Common myeloid progenitor, CD34-positive (primary cell): ENCODE measurements around the gene OLFM1.
"Not testable (repeated sequence)": the region's sequence is repeated elsewhere in the genome, so short reads cannot be mapped to it uniquely, and the experiment has no call there.

Experiments
- CTCF ChIA-PET: fragments of 350-600 bp; sonication (Branson Sonifier 250); formaldehyde crosslinking; loops from one replicate; lab custom pipeline; 2021; ENCODE audit warnings: antibody characterized with exemption; lab: Charles Lee
- POLR2A ChIA-PET: fragments of 350-600 bp; sonication (Branson Sonifier 250); formaldehyde crosslinking; loops from one replicate; lab custom pipeline; 2021; ENCODE audit warnings: antibody characterized with exemption; lab: Charles Lee
- DNase-seq, 3 donors: peaks; one replicate each; pipeline versions ENCODE4 v3.0.0 to v3.0.0-alpha.2; 2013
- H3K27ac ChIP-seq, 2 experiments: 1 replicate in 1 of 2; 2 replicates in 1 of 2; pipeline ENCODE4 v1.7.0; 2013; ENCODE audit warnings: inconsistent platforms in 2 of 2, low read length in 2 of 2, mild to moderate bottlenecking in 2 of 2, low read depth in 1 of 2, moderate library complexity in 1 of 2; ENCODE audit not compliant: severe bottlenecking in 2 of 2, insufficient read depth in 1 of 2, poor library complexity in 1 of 2
- H3K27me3 ChIP-seq, 5 experiments: replicated peaks in 2 of 5; 1 replicate in 3 of 5; 2 replicates in 2 of 5; pipeline versions ENCODE4 v1.6.1 to v1.7.0; 2013; ENCODE audit warnings: low read length in 4 of 5, mild to moderate bottlenecking in 2 of 5, moderate library complexity in 2 of 5, inconsistent platforms in 1 of 5; ENCODE audit not compliant: insufficient read depth in 5 of 5, control insufficient read depth in 4 of 5
- H3K36me3 ChIP-seq, 4 experiments: 1 replicate in 2 of 4; 2 replicates in 2 of 4; pipeline versions ENCODE4 v1.6.1 to v1.7.0; 2013; ENCODE audit warnings: low read length in 3 of 4, control low read depth in 1 of 4, mild to moderate bottlenecking in 1 of 4; ENCODE audit not compliant: control insufficient read depth in 4 of 4, insufficient read depth in 4 of 4
- H3K4me1 ChIP-seq, 4 experiments: 1 replicate in 3 of 4; 2 replicates in 1 of 4; pipeline versions ENCODE4 v1.6.1 to v1.7.1; 2013; ENCODE audit warnings: low read length in 3 of 4, mild to moderate bottlenecking in 3 of 4, control low read depth in 1 of 4, inconsistent platforms in 1 of 4, moderate library complexity in 1 of 4; ENCODE audit not compliant: control insufficient read depth in 4 of 4, insufficient read depth in 4 of 4; ENCODE audit errors: control extremely low read depth in 1 of 4
- H3K4me3 ChIP-seq, 7 experiments: 1 replicate in 4 of 7; 2 replicates in 3 of 7; pipeline versions ENCODE4 v1.5.1 to v1.7.0; 2013; ENCODE audit warnings: mild to moderate bottlenecking in 7 of 7, low read length in 6 of 7, moderate library complexity in 6 of 7, inconsistent platforms in 2 of 7, low read depth in 2 of 7, control low read depth in 1 of 7; ENCODE audit not compliant: insufficient read depth in 4 of 7, control insufficient read depth in 1 of 7; ENCODE audit errors: extremely low read depth in 1 of 7
- H3K9me3 ChIP-seq, 5 experiments: 1 replicate in 4 of 5; 2 replicates in 1 of 5; pipeline versions ENCODE4 v1.6.1 to v1.7.1; 2013; ENCODE audit warnings: low read length in 4 of 5, mild to moderate bottlenecking in 2 of 5, inconsistent platforms in 1 of 5, low read depth in 1 of 5, moderate library complexity in 1 of 5; ENCODE audit not compliant: control insufficient read depth in 4 of 5, insufficient read depth in 2 of 5; ENCODE audit errors: control extremely low read depth in 1 of 5
- WGBS: methylation state at CpG from one replicate; pipeline ENCODE4 v1.1.5; 2013; ENCODE audit not compliant: insufficient coverage; 5-methylcytosine and 5-hydroxymethylcytosine counted together

OLFM1 gene

DNA sequence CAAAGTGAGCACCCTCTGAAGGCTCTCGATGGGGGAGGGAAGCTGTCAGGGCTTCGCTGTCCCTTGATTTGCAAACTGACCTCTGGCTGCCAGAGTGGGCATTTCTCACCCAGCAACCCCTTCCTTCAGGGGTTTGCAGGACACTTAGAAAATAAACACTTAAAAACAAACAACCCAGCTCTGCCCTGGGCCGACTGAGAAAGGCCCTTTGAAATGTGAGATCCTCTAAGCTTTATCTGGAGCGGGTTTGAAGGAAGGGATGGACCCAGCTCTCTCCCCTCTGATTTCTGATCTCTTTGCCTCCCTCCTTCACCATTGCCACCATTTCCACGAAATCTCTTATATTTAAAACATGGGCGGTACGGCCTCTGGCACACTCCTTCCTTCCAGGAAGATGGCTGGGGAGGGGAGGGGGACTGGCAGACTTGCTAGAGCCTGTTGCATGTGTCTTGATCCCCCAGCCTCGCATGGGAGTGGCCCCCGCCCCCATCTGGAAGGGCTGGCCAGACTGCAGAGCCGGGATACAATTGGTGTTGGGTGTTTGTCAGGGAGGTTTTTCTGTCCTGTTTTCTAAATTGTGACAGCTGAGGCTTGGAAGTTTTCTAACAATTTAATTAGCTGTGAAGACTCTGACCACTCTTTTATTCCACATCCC, 20.2 kb downstream of the OLFM1 start:
- no peak for DNase-seq
- Histone ChIP-seq H3K4me3 (no peak overlapping the region), H3K36me3 (no peaks in the 10 kb centered on the region), H3K4me1 (peaks cover 0 to 6% (median 2%) of the 10 kb centered on the region in 4 experiments), H3K27me3 (peaks cover 0 to 96% (median 16%) of the 10 kb centered on the region in 5 experiments), H3K27ac (no peak overlapping the region), H3K9me3 (no peaks in the 10 kb centered on the region)
- 16% methylated on average over 5 of the region's 10 CpGs for WGBS
- CTCF ChIA-PET: no interaction called here
- POLR2A ChIA-PET: no interaction called here

DNA sequence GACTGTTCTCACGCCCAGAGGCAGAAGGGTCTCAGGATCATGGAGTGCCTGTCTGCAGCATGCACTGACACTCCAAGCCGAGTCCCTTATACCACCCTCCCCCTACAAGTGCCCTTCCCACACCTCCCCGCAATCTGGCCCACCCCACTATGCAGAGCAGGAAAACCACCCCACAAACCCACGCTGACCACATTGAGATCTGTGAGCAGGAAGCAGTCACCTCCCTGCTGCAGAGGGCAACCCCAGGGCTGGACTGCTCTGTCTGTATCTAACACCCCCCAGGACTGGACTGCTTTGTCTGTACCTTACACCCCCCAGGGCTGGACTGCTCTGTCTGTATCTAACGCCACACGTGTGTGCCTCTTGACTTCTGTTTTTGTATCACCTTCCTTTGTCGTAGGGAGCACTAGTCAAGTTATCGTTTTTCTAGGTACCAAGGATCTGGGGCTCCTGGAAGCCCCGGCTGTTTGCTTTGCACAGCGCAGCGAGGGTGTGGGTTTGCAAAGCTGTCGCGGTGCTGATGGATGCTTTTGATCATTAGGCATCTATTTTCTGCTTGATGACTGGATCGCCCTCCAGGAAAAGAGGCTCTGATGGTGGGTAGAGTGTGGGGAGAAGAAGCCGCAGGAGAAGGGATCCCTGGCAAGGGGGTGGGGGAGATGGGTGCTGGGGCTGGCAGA, 21.5 kb downstream of the OLFM1 start:
- H3K4me1 ChIP-seq: peaks cover 0 to 6% (median 2%) of the 10 kb centered on the region in 4 experiments
- 48% methylated on average over 15 of the region's 15 CpGs for WGBS
- no peak overlapping the region for H3K4me3 ChIP-seq
- CTCF ChIA-PET: no interaction called here
- no peaks in the 10 kb centered on the region for H3K36me3 ChIP-seq
- peaks cover 0 to 83% (median 16%) of the 10 kb centered on the region in 5 experiments for H3K27me3 ChIP-seq
- no peaks in the 10 kb centered on the region for H3K9me3 ChIP-seq
- H3K27ac ChIP-seq: no peak overlapping the region
- peak in 2 of 3 donors; percentile 31 to 35 for DNase-seq
- POLR2A ChIA-PET: no interaction called here

DNA sequence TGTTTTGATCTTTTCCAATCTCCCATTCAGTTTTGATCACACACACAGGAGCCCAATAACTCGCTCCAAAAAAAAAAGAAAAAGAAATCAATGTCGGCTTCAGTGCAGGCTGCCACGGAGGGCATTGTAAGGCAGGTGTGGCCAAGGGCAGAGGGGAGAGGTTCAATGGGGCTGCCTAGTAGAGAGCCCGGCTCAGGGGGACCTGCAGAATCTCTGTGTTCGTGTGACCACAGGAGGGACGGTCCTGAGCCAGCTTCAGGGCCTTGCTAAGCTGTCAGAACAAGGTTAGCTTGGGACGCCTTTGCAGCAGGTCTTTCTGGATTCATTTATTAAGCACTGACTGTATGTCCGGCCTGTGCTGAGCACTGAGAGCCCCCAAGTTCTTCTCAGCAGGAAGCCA, 22.2 kb downstream of the OLFM1 start:
- no peaks in the 10 kb centered on the region for H3K36me3 ChIP-seq
- 74% methylated on average over 7 of the region's 8 CpGs for WGBS
- H3K4me3 ChIP-seq: no peak overlapping the region
- ChIA-PET POLR2A (no interaction called here), CTCF (no interaction called here)
- DNase-seq: no peak
- H3K27me3 ChIP-seq: peaks cover 0 to 76% (median 16%) of the 10 kb centered on the region in 5 experiments
- peaks cover 0 to 6% (median 2%) of the 10 kb centered on the region in 4 experiments for H3K4me1 ChIP-seq
- H3K27ac ChIP-seq: no peak overlapping the region
- no peaks in the 10 kb centered on the region for H3K9me3 ChIP-seq

DNA sequence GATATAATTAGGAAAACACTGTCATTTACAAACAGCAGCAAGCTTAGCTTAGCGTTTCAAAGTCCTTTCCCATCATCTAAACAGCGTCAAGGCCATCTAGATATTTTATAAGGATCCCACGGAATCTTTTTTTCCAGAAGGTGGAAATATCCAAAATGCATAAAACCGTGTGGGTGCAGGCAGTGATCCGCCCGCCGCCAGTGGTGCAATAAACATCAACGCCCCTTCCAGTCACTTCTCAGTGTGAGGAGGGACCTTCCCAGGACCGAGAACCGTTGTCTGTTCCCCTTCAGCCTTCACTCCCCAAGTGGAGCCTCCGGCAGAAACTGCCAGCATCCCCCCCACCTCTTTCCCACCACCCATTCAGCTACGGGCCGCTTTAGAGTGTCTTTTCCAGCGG, 22.9 kb downstream of the OLFM1 start:
- Histone ChIP-seq H3K4me1 (peaks cover 0 to 6% (median 2%) of the 10 kb centered on the region in 4 experiments), H3K36me3 (no peaks in the 10 kb centered on the region), H3K4me3 (no peak overlapping the region), H3K27ac (no peak overlapping the region), H3K27me3 (peaks cover 0 to 70% (median 16%) of the 10 kb centered on the region in 5 experiments), H3K9me3 (no peaks in the 10 kb centered on the region)
- ChIA-PET POLR2A (interaction anchor here (0.6 kb wide), 1 partner anchor 235 kb away, joined by 3 read pairs; no protein-coding TSS in a partner anchor), CTCF (no interaction called here)
- DNase-seq: no peak
- 65% methylated on average over 13 of the region's 14 CpGs for WGBS

DNA sequence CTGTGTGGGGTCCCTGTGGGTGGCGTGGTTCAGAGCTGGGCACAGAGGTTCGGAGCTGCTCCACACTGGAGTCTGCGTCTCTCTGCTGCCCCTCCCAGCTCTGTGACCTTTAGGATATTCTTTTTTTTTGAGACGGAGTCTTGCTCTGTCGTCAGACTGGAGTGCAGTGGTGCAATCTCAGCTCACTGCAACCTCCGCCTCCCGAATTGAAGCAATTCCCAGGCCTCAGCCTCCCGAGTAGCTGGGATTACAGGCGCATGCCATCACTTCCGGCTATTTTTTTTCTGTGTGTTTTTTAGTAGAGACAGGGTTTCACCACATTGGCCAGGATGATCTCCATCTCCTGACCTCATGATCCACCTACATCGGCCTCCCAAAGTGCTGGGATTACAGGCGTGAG, 24.1 kb downstream of the OLFM1 start:
- DNase-seq, POLR2A ChIA-PET, H3K4me3 ChIP-seq, H3K27ac ChIP-seq, CTCF ChIA-PET, H3K36me3 ChIP-seq, H3K9me3 ChIP-seq, H3K4me1 ChIP-seq: not testable (repeated sequence)
- peaks cover 0 to 64% (median 16%) of the 10 kb centered on the region in 5 experiments for H3K27me3 ChIP-seq
- WGBS: 88% methylated on average over 12 of the region's 12 CpGs

DNA sequence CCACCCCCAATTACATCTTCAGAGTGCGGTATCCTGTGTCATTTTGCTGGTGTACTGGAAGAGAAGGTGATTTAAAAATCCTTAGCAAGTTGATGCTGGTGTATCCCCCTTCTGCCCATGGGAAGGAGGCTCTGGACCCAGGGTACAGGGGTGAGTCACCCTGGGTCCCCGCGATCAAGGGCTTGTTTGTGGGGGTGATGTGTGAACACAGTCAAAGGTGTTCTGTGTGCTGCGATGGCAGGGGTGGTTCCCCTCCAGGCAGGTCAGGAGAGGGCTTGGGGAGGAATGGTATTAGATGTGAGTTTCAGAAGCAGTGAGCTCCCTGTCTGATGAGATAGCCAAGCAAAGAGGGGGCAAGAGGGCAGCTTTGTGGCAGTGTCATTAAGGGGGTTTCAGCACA, 28.9 kb downstream of the OLFM1 start:
- DNase-seq: no peak
- H3K4me3 ChIP-seq: no peak overlapping the region
- no peak overlapping the region for H3K27ac ChIP-seq
- H3K36me3 ChIP-seq: no peaks in the 10 kb centered on the region
- peaks cover 0 to 2% (median 0%) of the 10 kb centered on the region in 5 experiments for H3K9me3 ChIP-seq
- POLR2A ChIA-PET: no interaction called here
- CTCF ChIA-PET: no interaction called here
- peaks cover 0 to 19% (median 2%) of the 10 kb centered on the region in 5 experiments for H3K27me3 ChIP-seq
- WGBS: 92% methylated on average over 3 of the region's 4 CpGs
- H3K4me1 ChIP-seq: no peaks in the 10 kb centered on the region

DNA sequence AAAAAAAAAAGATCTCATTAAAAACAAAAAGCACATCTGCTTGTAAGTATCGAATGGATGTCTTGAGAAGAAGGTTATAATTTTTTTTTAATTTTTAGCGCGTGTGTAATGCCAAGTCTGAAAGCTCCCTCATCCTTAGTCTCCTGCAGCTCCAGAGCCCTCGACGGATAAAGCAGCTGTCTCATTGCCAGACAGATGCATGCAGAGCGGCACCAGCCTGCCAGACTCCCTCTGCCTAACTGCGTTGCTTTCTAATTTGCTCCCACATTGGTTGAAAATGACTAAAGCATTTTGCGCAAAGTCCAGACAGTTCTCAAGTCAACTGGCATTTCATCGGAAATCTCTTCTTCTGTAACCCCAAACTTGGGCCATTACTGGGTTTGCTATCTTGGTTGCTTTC, 29.4 kb downstream of the OLFM1 start:
- Histone ChIP-seq H3K9me3 (peaks cover 0 to 2% (median 0%) of the 10 kb centered on the region in 5 experiments), H3K36me3 (no peaks in the 10 kb centered on the region), H3K4me1 (no peaks in the 10 kb centered on the region), H3K27me3 (peaks cover 0 to 14% (median 2%) of the 10 kb centered on the region in 5 experiments), H3K4me3 (no peak overlapping the region), H3K27ac (no peak overlapping the region)
- 95% methylated on average over 8 of the region's 9 CpGs for WGBS
- CTCF ChIA-PET: no interaction called here
- no peak for DNase-seq
- POLR2A ChIA-PET: no interaction called here
